ENCODE measurements around the gene CCDC57.

Gene CCDC57

DNA sequence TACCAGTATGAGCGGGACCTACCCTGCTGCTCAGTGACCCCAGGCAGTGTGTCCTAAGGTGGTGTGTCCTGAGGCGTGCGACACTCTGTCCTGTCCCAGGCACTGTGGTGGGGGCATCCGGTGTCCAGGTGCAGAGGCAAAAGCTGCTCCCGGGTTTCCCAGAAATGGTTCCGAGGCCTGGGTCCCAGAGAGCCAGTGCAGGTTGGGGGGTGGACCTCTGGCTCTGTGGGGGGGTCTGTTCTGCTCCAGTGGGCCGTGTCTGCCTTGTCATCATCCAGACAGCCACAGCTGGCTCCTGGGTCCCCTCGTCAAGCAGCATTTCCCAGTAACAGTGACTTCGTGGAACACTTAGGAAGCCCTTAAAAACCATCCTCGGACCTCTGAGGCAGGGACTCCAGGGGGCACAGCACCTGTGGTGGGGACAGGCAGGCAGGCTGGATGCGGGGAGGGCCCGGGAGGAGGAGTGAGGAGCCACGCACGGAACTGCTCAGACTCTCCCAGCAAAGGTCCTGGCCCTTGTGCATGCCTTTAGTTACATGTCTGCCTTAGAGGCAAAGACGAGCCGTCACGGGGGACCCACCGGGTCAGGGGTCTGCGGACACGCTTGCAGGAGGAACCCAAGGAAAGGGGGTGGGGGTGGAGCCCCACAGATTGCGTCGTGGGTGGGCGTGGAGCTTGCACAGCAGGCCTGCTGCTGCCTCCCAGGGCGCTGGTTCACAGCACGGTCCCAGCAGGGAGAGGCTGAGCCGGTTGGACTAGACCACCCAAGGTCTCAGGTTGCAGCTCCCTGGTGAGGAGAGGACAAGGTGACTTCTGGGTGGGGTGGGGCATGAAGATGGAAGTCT is 21.8 kb upstream of the CCDC57 start:
- DNase-seq: no peak

DNA sequence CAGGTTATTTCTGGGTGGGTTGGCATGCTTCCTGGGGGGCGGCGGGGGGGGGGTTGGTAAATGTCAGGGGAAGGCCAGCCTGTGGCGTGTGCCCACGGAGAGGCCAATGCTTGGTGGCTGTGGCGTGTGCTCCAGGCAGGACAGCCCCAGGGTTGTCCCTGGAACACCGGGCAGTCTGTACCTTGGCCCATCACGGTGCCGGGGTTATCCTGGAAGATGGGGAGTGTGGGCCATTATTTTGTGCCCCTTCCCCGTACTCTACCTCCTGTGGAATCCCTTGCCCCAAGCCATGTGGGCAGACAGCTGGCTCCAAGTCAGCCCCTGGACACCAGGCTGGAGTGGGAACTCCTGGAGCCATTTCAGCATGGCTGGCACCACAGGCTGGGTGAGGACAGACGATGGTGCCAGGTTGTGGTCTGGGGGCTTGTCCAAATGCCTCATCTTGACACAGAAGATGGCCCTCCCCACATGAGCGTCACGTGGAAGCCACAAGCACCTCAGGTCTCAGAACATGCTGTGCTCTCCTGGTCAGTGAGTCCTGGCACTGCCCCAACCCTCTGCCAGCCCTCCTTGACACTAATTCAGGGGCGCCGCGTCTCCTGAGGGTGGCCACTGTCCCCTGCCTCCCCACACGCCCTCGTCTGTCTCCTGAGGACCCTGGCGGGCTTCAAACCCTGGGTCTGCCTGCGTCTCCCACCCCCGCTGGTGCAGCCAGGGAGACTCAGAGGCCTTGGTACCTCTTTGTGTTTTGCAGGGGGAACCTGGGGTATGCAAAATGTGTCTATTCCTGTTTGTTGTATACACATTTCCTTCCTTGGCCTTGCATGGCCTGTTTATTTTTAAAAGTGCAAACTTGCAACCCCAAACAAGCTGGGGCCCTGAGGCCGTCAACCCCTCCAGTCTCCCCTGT is 20.5 kb upstream of the CCDC57 start:
- DNase-seq: no peak

DNA sequence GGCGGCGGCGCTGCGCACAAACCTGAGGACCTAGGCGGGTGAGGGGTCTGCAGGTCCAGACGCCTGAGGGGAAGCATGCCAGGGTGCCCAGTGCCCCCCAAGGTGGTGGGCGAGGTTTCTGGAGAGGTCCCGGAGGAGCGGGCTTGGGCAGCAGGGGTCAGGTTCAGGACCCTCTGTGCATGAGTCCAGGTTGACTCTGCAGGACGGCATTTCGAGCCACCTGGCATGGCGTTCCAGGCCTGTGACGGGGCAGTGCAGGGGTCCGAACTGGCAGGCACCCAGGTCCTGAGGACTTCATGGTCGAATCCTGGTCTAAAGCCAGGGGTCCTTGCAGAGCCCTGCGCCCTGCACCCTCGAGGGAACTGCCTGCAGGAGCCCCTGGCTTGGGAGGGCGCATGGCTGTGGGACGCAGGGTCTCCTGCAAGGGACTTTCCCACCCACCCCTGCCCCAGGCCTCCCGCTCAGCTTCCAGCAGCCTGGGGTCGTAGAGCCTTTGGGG is 19.7 kb upstream of the CCDC57 start:
- no peak for DNase-seq

DNA sequence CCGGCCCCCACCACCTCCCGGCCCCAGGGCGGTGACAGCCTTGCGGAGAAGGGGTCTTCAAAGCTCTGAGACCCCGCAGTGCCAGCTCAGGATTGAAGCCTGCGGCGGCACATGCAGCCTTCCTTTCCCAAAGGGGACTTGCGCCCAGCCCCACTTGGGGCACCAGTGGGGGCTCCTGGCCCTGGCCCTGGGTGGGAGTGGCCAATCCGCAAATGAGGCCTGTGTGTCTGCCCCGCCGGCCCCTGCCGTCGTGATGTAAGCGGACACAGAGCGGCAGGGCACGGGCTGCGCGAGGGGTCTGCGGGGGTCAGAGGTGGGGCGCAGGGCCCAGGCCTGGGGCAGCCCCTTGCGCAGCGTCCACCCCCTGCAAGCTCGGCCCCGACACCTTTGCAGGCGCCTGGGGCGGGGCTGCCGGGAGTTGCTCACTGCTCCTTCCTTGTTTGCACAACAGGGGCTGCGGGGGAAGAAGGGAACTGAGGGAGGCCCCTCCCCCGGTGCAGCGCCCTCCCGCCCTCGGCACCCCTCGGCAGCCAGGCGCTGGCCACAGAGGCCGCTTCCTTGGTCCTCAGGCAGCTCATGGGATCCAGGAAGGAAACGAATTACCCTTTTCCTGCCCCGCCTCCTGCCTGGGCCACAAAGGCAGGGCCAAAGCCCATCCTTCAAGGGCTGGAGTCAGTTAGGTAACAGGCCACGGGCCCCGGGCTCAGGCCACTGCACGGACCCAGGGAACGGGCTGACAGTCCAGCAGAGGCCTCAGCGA is 19.1 kb upstream of the CCDC57 start:
- DNase-seq: no peak

DNA sequence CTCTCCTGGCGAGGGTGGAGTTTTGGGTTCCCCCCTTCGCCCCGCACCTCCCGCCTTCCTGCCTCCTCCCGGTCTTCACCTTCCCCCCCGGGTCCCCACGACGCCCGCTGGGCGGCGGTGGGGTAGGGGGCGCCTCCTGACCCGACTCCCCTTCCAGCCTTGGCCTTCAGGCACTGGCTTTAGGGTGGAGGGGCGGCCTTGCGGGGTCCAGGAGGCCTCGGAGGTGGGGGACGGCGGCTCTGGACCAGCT is 18.6 kb upstream of the CCDC57 start:
- DNase-seq: no peak

DNA sequence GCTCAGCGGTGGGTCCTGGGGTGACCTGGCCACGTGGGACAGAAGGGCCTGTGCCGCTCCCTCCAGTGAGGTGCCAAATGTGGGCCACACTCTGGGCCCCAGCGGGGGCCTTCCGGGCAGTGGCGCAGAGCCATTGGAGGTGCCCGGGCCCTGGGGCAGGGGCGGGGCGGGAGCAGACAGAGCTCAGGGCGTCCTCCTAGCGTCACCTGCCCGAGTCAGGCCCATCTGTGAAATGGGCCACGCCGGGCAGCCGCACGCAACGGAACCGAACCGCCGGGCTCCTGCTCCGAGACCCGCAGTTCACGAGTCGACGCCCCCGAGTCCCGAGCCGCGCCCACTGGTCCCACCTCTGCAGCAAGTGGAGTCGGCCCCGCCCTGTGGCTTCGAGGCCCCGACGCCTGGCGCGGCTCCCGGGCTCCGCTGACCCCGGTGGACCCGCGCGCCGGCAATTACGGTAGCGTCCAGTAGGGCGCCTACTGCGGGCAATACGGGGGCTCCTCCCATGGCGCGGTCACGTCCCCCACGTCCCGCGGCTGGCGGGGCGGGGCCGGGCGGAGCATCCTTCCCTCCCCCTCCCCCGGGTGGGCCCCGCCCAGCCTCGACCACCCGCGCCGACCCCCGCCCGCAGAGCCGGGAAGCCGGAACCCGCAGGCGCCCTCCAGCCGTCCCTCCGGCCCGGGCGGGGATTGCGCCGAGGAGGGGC is 18.1 kb upstream of the CCDC57 start:
- no peak for DNase-seq

DNA sequence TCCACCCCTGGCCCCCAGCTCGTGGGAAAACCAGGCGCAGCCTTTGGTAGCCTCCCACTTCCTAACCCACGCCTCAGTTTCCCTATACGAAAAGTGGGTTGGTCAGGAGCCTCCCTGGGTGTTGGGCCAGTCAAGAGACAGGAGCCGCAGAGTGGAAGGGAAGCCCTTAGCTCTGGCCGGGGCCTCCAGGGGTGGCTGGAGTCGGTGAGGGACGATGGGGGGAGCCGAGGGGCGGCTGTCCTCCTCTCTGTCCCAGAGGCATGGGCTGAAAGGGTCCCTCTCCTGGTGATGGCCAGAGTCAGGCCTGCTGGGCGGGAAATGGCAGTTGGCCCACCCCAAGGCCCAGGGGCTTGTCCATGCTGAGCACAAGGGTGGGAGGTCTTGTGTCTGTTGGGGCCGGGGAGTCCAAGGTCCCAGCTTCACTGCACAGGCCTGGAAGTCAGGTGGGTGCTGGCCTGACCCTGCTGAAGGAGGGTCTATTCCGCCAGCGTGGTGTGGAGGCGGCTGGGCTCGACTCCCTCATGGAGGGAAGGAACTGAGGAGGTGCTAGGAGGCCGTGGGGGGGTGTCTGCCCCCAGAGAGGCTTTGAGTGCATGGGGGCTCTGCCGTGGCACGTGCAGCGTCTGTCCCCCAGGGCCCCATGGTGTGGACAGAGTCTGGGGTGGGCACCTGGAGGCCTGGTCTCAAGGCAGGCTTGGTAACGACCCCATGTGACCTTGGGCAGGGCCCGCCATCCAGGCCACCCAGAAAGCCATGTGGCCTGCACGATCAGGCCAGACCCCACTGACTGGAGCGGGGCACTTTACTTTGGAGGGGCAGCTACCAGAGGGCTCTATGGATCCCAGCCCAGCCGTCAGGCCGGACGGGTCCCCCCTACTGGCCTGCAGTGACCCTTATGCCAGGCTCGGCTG is 17.3 kb upstream of the CCDC57 start:
- no peak for DNase-seq

DNA sequence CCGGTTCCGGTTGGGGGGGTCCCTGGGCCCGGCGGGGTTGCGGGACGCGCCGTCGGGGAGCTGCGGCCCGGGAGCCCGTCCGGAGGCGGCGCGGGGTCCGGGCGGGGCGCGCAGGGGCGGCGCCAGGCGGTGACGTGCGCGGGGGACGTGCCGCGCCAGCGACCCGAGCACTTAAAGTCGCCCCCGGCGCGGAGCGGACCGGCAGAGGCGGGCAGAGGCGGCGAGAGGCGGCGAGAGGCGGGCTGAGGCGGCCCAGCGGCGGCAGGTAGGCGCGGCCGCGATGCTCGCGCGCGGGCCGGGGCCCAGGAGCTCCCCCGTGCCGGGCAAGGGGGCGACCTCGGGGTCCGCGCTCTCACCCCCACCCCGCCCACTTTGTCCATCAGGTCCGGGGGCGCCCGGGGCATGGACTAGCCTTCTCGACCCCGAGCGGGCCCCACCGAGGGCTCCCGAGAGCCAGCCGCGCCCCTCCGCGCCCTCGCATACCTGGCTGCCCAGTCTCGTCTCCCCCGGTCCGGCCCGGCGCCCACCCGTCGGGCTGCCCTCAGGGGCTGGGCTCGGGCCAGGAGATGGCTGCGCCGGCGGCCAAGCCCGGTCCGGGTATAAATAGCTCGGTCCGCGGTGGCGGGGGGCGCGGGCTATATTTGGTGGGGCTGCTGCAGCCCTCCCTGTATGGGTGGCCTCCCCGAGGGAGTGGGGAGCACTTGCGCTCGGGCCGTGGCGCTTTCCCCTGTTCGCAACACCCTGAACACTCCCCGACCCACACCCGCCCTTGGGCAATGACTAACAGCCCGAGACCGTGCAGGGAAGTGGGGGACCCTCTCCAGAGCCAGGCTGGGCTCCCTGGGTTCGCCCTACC is 16.4 kb upstream of the CCDC57 start, which contains the start of gene SLC16A3:
TSS of gene SLC16A3 (plus strand) at position 201 of the 856 bp plus-strand sequence. CDS start 6,967 bp downstream, outside the sequence.
- DNase-seq: no peak

DNA sequence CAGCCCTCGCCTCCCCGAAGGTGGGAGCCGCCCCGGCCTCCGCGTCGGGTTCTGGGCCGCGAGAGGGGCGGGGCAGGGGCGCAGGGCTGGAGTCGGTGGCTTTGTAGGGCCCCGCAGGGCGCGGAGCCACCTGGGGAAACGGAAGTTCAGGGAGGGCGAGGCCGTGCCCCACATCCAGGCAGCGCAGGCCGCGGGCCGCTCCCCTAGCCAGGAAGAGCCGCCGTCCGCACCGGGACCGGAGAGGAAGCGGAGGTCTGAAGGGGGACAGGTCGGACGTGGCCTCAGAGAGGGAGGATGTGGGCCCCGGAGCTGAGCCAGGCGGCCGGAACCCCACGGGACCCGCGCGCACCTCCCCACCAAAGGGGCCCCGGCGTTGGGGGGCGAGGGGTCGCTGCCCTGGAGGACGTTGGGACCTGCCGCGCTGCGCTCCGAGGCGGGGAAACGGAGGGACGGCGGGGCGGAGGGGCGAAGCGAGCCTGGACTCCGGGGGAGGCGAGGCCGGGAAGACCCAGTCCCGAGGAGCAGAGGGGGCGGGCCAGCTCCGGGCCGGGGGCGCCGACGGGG is 15.7 kb upstream of the CCDC57 start:
- DNase-seq: no peak

DNA sequence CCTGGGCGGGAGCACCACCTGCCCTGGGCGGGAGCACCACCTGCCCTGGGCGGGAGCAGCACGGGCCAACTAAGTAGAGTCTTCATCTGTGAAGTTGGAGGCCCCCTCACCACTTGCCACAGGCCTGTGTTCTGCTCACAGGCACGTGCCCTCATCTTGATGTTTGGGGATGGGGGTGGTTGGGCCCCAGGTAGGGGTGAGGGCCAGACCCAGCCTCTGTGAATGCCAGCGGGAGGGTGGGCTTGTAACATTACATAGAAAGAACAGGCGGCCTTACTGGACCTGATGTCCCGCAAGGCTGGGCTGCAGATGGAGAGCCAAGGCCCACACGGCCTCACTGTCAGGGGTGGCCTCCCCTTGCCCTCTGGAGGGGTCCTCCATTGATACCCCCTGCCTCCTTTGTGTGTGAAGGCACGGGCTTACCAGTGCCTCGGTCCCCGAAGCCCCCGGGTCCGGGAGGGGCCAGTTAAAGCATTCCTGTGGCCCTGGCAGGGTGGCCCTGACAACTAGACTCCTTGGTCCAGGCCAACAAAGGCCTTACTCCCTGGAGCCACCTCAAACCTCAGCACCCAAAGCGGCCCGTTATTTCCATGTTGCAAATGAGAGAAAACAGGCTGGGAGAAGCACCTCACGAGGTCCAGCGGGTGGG is 15.1 kb upstream of the CCDC57 start:
- DNase-seq: no peak

DNA sequence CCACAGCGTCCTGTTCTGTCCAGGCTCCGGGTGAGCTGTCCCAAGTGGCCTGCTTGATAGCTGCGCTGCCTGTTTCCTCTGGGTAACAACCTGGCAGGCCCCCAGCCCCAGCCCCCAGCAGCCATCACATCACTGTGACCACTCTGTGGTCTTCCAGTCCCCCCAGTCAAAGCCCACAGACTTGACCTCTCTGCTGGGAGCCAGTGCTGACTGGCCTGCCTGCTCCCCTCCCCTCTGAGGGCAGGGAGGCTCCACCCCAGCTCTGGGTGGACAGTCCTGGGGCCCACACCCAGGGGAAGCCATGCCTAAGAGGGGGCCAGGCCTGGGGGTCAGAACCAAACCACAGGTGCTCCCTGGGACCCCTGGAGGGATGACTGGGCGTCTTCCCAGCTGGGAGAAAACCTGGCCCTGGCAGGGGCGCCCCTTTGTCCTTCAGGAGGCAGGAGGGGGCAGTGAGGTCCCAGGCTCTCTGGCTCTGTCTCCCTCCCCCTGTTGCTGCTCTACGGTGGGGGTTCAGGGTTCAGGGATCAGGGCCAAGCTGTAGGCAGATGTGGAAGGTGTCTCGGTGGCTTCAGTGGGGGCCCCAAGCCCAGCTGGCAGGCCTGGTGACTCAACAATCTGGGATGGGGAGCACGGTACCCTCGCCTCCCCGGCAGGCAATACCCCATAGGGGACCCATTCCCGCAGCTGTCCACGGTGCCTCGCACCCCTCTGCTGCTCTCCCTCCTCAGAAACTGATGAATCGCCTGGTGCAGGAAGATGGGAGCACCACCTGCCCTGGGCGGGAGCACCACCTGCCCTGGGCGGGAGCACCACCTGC is 14.4 kb upstream of the CCDC57 start:
- no peak for DNase-seq

DNA sequence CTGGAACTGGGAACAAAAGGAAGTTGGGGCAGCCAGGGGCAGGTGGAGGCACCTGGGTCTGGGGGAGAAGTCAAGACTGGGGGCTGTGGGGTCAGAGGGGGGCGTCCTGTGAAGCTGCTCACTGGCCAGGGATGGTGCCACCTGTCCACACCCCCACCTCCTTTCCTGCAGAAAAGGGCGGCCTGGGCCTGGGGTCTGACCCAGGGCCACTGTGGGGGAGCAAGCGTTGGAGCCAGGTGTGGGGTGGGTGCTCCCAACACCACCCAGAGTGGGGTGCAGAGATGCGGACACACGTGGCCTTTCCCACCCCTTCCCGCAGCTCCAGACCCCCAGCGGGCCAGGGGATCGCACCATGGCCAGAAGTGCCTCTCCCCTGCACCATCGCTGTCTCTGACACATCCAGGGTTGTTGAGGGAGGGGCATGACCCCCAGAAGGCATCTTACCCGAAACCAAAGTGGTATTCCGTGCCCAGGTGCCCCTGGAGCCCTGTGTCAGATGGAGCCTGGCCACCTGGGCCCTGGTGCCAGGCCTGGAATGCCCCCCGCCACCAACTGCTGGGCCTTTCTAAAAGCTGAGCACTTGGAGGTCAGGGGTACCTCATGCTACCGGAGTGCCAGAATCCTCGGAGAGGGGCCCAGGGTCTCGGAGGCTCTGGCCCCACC is 13.6 kb upstream of the CCDC57 start:
- DNase-seq: no peak

DNA sequence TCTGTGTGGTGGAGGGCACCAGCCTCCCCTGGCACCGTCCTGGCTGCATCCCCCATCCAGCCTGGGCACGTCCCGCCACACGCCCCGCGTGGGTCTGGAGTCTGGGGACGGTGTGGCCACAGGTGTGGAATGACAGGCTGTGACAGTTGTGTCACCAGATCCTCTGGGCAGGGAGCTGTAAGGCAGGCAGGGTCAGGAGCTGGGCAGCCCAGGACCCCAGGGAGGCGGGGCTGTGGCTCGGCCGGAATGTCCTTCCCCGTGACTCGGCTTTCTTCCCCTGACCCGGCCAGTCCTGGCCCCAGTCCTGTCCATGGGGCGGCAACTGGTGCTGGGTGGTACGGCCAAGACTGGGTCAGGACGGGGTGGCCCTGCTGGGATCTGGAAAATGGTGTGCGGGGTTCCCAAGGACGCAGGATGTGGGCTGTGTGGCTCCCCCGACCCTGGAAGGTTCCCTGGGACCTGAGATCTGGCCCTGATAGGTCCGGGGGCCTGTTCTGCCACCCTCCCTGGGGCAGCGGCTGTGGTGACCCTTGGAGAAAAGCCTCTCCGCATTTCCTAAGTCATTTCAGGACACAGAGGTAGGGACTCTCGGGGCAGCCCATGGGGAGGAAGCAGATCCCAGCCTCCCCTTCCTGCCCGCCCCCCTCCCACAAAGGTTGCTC is 12.9 kb upstream of the CCDC57 start:
- no peak for DNase-seq

DNA sequence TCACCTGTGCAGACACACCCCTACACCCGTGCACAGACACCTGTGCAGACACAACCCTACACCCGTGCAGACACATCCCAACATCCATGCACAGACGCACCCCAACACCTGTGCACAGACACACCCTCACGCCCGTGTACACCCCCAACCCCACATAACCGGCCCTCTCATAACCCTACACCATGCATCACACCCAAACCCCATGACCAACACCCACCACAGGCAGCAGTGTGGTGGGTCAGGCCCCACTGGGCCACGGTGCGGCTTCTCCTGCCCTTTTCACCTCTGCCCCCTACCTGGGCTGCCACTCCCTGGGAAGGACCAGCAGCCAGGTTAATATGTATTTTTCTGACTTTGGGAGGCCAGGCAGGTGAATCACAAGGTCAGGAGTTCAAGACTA is 12.0 kb upstream of the CCDC57 start:
- no peak for DNase-seq

DNA sequence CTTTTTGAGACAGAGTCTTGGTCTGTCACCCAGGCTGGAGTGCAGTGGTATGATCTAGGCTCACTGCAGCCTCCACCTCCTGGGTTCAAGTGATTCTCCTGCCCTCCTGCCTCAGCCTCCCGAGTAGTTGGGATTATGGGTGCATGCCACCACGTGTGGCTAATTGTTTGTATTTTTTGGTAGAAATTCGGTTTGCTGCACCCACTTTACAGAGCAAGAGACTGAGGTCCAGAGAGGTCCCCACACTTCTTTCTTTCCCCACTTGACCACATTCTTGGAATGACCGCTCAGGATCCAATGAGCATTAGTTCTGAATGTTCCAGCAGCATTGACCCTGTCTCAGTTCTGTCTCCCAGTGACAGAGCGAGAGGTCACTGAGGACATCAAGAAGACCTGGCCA is 10.9 kb upstream of the CCDC57 start:
- no peak for DNase-seq

DNA sequence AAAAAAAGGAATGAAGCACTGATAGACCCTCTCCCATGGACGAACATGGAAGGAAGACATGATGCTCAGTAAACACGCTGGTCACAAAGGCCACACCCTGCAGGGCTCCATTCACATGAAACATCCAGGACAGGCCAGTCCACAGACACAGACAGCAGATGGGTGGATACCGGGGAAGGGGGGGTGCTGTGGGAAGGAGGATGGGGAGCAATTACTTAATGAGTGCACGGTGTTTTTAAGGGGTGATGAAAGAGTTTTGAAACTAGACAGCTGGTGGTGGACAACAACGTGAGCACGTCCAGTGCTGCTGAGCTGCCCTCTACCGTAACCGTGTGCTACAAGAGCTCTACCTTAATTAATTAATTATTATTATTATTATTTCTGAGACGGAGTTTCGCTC is 10.2 kb upstream of the CCDC57 start:
- DNase-seq: no peak

DNA sequence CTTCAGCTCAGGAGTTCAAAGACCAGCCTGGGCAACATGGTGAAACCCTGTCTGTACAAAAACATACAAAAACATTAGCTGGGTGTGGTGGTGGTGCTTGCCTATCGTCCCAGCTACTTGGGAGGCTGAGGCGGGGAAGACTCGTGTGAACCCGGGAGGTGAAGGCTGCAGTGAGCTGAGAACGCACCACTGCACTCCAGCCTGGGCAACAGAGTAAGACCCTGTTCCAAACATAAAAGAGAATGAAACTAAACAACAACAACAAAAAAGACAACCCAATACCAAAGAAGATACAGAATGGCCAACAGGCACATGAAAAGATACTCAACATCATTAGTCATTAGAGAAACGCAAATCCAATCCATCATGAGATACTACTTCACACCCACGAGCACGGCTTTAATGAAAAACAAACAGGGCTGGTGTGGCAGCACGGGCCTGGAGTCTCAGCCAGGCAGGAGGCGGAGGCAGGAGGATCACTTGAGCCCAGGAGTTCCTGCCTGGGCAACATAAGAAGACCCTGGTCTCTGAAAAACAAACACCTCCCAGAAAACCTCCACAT is 8.8 kb upstream of the CCDC57 start:
- DNase-seq: no peak

Measured in NCI-H446 treated with DMSO at 0.1 percent for 48 hours (cell line).